ENCODE data around the gene KIAA0825.

KIAA0825 gene

GRCh38 chr5:94620256-94620655 is 1.9 kb upstream of the KIAA0825 start:
- no peak for TF ChIP-seq CTCF (IDR thresholded peaks at IDR 0.05)

GRCh38 chr5:94618029-94618492 is 343 bp downstream of the KIAA0825 start:
- TF ChIP-seq CTCF (IDR thresholded peaks at IDR 0.05): no peak

- no peak for TF ChIP-seq CTCF (IDR thresholded peaks at IDR 0.05)
Observed at GRCh38 chr5:94615862-94616261, 2.5 kb downstream of the KIAA0825 start.

GRCh38 chr5:94614156-94614805 is 4.1 kb downstream of the KIAA0825 start:
- no peak for TF ChIP-seq CTCF (IDR thresholded peaks at IDR 0.05)

- peak; percentile 43 for TF ChIP-seq CTCF (IDR thresholded peaks at IDR 0.05)
Observed at GRCh38 chr5:94613583-94613982, 4.8 kb downstream of the KIAA0825 start.

GRCh38 chr5:94595281-94595840 is 23.0 kb downstream of the KIAA0825 start:
- TF ChIP-seq CTCF (IDR thresholded peaks at IDR 0.05): no peak

- no peak for TF ChIP-seq CTCF (IDR thresholded peaks at IDR 0.05)
Observed at GRCh38 chr5:94577466-94578245, 40.7 kb downstream of the KIAA0825 start.
